GM13977 (cell line): ENCODE data around the gene ADARB1.

Experiments
- DNase-seq: peaks from one replicate; pipeline ENCODE4 v3.0.0; 2012; ENCODE audit warnings: low spot score
- in situ Hi-C: fragments of 300-500 bp; cut with MboI; formaldehyde crosslinking; loops from one replicate; pipeline ENCODE4 v1.12.0; 2022; ENCODE audit warnings: low sequenced_read_pairs, low pct_unique_long_range_greater_than_20kb, mixed read lengths, inconsistent platforms; ENCODE audit not compliant: unreplicated experiment
- TF ChIP-seq, protein P1 (sequence below): IDR thresholded peaks from 2 replicates; pipeline ENCODE4 v1.5.1; 2012; ENCODE audit warnings: mild to moderate bottlenecking, control low read depth; ENCODE audit not compliant: insufficient read depth; ENCODE audit errors: extremely low read depth, missing control alignments

ADARB1 gene

GRCh38 chr21:45154511-45155508, 80.4 kb downstream of the ADARB1 start:
- TF ChIP-seq, protein P1, sequence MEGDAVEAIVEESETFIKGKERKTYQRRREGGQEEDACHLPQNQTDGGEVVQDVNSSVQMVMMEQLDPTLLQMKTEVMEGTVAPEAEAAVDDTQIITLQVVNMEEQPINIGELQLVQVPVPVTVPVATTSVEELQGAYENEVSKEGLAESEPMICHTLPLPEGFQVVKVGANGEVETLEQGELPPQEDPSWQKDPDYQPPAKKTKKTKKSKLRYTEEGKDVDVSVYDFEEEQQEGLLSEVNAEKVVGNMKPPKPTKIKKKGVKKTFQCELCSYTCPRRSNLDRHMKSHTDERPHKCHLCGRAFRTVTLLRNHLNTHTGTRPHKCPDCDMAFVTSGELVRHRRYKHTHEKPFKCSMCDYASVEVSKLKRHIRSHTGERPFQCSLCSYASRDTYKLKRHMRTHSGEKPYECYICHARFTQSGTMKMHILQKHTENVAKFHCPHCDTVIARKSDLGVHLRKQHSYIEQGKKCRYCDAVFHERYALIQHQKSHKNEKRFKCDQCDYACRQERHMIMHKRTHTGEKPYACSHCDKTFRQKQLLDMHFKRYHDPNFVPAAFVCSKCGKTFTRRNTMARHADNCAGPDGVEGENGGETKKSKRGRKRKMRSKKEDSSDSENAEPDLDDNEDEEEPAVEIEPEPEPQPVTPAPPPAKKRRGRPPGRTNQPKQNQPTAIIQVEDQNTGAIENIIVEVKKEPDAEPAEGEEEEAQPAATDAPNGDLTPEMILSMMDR, result no peak
- in situ Hi-C loops, result no loop called here
- no peak for DNase-seq

- TF ChIP-seq, protein P1, result no peak
- in situ Hi-C loops, result no loop called here
- DNase-seq, result no peak
Observed at GRCh38 chr21:45155910-45156309, 81.5 kb downstream of the ADARB1 start.

DNA sequence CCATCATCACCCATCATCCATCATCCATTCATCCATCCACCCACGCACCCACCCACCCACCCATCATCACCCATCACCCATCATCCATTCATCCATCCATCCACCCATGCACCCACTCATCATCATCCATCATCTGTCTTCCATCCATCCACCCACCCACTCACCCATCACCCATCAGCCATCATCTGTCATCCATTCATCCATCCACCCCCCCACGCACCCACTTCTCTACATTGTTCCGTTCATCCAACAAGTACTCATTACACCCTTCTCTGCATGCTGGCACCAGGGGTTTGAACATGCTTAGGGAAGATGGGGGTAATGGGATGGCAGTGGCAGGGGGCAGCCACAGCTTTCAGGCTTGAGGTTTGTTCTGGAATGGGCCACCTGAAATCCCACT, 82.1 kb downstream of the ADARB1 start:
- no peak for DNase-seq
- in situ Hi-C loops, result no loop called here
- TF ChIP-seq, protein P1, result no peak

DNA sequence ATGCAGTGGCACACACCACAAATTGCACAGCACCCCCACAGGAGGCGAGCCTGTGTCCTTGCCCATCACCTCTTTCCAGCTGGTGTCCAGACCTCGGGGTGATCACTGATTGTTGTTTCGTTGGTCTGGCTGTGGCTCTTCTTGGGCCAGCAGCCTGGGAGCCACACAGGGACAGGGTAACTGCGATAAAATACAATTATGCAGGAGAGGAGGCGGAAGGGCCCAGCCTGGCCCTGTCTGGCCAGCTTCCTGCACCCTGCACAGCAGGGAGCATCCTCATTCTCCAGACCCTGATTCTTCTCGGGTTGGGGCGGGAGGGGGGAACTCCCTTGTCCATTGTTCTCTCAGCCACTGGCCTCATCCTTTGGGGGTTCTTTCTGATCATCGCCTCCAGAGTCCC, 83.6 kb downstream of the ADARB1 start:
- TF ChIP-seq, protein P1, result no peak
- DNase-seq, result no peak
- in situ Hi-C loops, result no loop called here

DNA sequence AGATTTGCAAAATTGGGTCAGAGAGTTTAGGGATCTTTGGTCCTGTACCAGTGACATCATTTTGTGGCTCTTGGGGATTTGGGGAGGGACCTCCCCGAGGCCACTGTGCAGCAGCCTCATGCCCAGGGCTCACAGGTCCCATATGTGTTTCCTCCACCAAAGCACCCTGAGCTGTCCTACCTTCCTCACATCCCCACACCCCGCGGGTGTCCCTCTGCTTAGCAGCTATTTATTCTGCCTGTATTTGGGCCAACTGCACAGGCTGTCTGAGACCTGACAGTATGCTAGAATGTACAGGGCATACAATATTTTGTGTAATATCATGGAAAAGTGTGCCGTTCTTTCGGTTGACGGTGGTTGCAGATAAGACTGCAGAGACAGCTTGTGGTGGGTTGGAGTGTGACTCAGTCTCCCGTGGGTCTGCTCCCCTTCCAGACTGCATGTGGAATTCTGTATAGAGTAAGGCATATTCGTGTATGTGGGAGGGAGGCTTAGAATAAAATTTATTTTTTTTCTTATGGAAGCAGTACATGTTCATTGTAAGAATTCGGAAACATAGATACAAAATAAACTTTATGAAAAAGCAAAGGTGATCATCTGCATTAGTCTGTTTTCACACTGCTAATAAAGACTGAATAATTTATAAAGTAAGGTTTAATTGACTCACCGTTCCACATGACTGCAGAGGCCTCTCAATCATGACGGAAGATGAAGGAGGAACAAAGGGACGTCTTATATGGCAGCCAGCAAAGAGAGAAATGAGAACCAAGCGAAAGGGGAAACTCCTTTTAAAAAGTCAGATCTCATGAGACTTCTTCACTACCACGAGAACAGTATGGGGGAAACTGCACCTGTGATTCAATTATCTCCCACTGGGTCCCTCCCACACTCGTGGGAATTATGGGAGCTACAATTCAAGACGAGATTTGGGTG, 84.4 kb downstream of the ADARB1 start:
- TF ChIP-seq, protein P1, result no peak
- in situ Hi-C loops, result no loop called here
- no peak for DNase-seq

DNA sequence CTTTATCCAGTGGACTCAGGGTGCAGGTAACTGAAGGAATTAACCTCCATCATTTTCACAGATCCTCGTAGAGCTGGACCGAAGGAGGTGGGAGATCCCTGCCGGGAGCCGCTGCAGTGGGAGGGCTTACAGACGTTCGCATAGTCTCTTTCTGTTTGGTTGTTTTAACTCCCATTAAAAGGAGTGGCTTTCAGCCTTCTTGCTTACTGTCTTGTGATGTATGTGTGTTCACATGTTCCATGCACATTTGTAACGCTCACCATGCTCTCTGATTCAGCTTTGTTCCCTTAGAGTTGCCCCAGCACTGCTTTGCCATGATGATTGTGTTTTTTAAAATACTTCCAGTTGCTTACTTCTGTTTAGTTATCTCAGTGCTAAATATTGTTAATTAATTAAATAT, 85.8 kb downstream of the ADARB1 start:
- DNase-seq, result no peak
- in situ Hi-C loops, result no loop called here
- TF ChIP-seq, protein P1, result no peak
